ENCODE measurements around the gene TMEM106C.

Gene TMEM106C

DNA sequence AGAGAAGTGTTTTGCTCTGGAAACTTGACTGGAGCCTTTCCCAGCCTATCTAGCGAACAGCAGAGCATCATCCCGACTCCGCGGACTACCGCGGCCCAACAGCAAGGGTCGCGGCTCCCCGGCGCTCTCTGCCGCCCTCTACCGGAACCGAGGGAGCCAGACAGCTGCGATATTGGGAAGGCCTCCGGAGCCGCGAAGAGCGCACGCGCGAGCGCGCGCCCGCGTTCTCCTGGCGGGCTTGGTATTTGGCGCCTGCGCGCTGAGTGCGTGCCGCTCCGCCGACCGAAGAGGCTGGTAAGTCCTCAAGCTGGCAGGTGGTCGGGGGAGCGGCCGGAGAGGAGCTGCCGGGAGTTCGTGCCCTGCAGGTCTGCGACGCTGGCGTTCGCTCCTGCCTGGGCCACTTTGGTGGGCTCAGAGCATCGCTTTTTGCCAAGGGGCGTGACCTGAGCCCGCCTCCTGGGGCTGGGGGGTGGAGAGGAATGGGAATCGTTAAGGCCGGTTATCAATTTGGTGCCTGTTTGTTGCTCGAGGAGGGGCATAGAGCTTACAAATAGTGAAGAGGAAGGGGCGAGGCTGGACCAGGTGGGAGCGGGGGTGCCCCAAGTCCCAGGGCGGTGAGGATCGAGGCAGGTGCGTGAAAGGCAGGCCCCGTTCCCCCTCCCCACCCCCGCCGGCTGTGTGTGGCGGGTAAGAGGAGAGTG, at the start of gene TMEM106C:
TSS of gene TMEM106C (plus strand) at position 257 of the 701 bp plus-strand sequence. CDS start 641 bp downstream, outside the sequence.
- DNase-seq (ENCODE audit: low spot score), result peak; percentile 91

DNA sequence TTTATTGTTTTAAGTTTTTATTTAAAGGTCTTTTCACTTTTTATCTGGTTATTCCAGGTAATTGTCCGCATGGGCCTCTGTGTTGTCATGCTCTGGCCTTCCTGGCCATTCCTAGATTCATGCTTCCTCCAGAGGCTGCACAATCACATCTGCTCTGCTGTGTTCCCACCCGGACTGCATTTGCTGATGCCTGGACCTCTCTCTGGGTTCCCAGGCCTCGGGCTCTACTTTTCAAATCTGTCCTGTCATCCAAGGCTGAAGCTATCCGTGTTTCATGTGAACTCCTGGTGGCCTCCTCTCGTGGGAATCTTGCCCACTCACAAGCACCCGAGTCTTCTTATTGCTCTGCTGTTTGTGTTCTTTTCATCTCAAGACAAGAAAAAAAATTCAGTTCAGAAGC, 42.5 kb upstream of the TMEM106C start:
- DNase-seq (ENCODE audit: low spot score), result no peak

DNA sequence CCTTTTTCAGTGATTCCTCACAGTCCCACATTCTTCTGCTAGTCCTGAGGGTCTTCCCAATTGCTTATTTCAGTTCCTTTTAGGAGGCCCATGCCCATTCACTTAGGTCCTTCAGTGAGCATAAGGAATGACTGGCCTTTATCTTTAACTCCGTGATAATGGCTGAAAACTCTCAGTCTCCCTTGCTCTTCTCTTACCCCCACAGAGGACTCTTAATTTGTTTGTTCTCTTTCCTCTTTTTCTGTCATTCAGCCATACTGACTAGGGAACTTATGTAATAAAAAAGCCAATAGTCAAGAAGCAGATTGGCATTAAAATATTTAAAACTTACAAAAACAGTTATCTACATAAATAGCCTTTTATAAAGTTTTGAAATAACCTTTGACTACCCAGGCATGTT, 41.5 kb upstream of the TMEM106C start:
- no peak for DNase-seq (ENCODE audit: low spot score)

GRCh38 chr12:47927346-47927745, 36.0 kb upstream of the TMEM106C start:
- DNase-seq (ENCODE audit: low spot score), result no peak

- no peak for DNase-seq (ENCODE audit: low spot score)
Observed at GRCh38 chr12:47930634-47931033, 32.8 kb upstream of the TMEM106C start.

DNA sequence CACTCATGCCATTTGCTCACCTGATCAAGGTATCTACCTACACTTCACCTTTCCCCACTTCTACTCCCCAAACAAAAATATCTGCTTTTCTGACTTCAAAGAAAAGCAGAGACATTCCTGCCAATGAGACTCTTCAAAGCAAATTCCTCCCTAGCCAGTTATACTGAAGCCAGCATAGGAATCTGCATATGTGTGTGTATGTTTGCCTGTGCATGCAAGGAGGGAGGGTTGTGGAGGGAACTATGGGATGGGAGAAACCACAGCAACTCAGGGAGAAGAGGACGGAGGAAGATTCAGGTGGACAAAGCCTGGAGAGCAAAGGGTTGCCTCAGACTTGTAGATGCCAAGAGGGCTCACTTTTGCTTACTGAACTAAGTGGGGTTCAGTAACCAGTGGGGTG, 32.2 kb upstream of the TMEM106C start:
- DNase-seq (ENCODE audit: low spot score), result no peak

- peak; percentile 8 for DNase-seq (ENCODE audit: low spot score)
Observed at GRCh38 chr12:47935184-47935583, 28.2 kb upstream of the TMEM106C start.

DNA sequence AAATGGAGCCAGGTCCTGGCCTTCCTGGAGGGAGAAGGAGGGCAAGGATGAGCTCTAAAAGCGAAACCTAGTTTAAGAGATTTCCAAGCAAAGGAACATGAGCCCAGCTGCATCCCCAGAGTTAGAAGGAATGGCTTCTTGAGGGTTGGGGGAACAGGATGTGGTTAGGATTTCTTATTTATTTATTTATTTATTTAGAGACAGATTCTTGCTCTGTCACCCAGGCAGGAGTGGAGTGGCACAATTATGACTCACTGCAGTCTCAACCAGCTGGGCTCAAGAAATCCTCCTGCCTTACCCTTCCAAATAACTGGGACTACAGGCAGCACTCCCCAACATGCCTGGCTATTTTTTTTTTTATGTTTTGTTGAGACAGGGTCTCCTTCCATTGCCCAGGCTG, 25.3 kb upstream of the TMEM106C start:
- no peak for DNase-seq (ENCODE audit: low spot score)

GRCh38 chr12:47938594-47938993, 24.8 kb upstream of the TMEM106C start:
- no peak for DNase-seq (ENCODE audit: low spot score)

GRCh38 chr12:47939009-47939601, 24.3 kb upstream of the TMEM106C start:
- DNase-seq (ENCODE audit: low spot score), result no peak

DNA sequence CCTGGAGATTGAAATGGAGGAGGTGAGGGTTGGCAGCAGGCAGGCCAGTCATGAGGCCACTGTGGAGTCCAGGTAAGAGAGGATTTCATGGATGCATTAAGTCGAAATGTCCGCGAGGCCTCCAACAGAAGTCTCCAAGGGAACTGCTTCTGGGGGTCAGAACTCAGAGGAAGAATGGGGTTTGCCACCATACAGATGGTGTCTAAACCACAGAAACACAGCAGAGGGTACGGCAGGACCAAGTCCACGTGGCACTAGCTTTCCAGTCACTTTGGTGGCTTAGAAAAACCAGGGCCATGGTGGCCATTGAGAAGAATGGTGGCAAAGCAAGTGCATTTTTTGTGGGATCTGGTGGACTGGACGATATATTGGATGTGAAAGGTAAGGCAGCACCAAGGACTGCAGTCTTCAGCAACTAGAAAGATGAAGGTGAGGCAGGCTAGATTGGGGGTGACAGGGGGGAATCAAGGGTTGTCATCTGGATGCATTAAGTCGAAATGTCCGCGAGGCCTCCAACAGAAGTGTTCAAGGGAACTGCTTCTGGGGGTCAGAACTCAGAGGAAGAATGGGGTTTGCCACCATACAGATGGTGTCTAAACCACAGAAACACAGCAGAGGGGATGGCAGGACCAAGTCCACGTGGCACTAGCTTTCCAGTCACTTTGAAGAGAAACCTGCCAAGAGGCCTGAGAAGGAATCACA, 22.5 kb upstream of the TMEM106C start:
- DNase-seq (ENCODE audit: low spot score), result no peak

- DNase-seq (ENCODE audit: low spot score), result no peak
Observed at GRCh38 chr12:47941475-47941780, 22.0 kb upstream of the TMEM106C start.

GRCh38 chr12:47941871-47942613, 21.4 kb upstream of the TMEM106C start:
- DNase-seq (ENCODE audit: low spot score), result no peak

DNA sequence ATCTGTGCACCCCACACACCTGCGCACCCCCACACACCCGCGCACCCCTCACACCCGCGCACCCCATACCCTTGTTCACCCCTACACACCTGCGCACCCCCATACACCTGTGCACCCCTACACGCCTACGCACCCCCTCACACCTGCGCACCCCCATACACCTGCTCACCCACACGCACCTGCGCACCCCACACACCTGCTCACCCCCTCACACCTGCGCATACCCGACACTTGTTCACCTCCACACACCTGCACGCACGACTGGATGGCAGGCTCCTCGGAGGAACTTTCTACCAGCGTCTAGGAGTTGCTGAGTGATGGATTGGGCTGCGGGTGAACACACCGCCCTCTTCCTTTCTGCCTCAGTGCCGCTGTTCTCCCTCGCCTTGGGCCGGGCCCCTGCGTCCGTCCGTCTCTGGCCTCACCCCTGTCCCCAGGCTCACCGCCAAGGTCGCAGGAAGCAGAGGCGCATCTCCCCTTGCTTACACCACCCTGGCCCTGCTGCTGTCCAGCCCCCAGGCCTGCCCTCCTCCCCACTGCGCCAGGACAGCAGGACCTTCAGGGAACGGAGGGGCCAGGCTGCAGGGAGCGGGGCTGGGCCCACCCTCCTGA, 20.7 kb upstream of the TMEM106C start:
- no peak for DNase-seq (ENCODE audit: low spot score)

GRCh38 chr12:47943623-47944340, 19.6 kb upstream of the TMEM106C start:
- no peak for DNase-seq (ENCODE audit: low spot score)

DNA sequence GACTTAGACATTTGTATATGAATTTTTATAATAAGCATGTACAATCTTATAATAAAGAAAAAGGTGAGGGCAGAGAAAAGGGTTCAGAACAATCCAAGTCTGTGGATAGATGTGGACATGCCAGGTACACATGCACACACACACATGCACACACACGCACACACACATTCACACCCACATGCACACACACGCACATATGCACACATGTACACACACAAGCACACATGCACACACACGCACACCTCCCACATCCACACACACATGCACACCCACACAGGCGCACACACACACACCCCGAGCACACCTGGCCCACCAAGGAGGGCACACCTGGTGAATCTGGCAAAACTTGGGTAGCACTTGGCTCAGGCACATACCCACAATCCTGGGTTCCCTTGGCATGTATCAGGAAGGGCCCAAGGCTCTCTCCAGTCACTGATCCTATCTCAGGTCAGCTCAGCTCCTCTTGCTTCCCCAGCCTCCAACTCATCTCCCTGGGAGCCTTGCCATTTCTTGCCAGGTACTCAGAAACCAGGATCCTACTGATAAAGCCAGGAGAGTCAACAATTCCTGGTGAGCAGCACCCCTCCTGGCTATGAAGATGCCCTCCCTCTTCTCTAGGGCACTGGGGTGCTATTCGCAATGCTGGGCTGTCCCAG, 18.6 kb upstream of the TMEM106C start:
- DNase-seq (ENCODE audit: low spot score), result no peak

- no peak for DNase-seq (ENCODE audit: low spot score)
Observed at GRCh38 chr12:47945341-47945728, 18.1 kb upstream of the TMEM106C start.

DNA sequence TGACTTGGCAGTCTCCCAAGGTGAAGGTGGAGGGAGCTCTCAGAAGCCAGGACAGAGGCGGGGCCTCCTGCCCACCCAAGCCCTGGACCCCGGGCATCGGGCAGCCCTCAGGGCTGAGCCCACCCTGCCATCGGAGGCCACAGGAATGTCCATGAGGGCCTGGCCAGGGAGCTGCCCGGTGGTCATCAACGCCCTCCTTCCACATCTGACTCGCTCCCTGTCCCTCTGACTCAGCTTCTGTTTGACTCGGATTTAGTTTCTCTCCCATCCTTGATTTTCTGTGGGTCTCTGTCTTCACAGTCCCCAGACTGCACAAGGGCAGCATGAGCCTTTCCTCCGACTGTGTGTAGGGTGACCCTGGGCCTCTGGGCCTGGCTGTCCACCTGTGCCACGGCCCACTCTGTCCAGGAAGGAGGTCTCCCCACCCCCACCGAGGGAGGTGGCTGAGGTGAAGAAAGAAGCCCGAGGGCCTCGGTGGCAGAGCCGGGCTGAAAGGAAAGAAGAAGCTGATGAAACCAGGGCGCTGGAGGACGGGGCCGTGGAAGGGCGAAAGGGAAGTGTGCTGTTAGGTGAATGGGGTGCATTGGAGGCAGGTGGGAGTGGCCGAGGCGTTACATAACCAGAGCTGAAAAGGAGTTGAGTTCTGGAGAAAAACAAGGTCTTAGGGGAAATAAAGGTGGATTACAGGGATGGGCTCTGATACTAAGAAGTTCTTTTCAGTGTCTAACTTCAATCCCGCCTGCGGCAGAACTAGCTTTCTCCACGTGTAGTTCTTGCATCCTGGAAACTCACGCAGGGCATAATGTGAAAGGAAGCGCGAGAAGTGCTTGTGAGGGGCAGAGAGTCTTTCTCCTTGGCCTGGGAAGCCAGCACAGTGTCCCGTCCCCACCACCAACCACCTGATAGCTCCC, 16.7 kb upstream of the TMEM106C start:
- no peak for DNase-seq (ENCODE audit: low spot score)

DNA sequence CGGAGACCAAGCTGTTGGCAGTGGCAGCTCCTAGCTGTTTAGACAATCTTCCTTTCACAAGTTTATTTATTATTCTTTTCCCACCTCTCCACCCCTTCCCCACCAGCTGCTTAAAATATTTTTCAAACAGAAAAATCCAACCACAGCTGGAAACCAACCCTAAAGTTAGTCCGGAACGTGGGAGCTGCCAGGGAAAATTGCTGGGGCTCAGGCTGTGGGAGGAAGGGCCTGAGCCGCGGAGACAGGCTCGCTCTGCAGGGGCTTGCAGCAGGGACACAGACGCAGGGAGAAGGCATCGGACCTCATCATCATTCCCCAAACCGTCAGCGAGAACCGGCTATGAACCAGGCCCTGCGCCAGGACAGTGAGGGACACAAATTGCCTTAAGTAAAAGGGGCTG, 16.1 kb upstream of the TMEM106C start:
- no peak for DNase-seq (ENCODE audit: low spot score)
